Smooth muscle cell (in vitro differentiated cells): Measurements from ENCODE around the gene PTPRT. TPM values are rescaled to one million over a fixed set of nuclear protein-coding genes. Genes with fewer than 3 reads are reported as not detected.

Experiments used
- DNase-seq: peaks from one replicate; lab custom pipeline; 2025; ENCODE audit not compliant: unreplicated experiment; lab: John Stamatoyannopoulos, UW
- H2AFZ ChIP-seq: fragments of 200-600 bp; sonication (generic); 2 replicates; pipeline ENCODE4 v1.6.0; 2016; ENCODE audit warnings: antibody characterized with exemption, low read depth, mild to moderate bottlenecking
- H3F3A ChIP-seq: fragments of 200-600 bp; sonication (generic); 2 replicates; pipeline ENCODE4 v1.6.0; 2017; ENCODE audit warnings: antibody characterized with exemption, low read depth
- H3K27ac ChIP-seq: fragments of 200-600 bp; sonication (generic); 2 replicates; pipeline ENCODE4 v1.5.1; 2016; ENCODE audit warnings: low read depth, mild to moderate bottlenecking
- H3K27me3 ChIP-seq: fragments of 200-600 bp; sonication (generic); 2 replicates; pipeline ENCODE4 v1.6.1; 2016; ENCODE audit warnings: low read depth, mild to moderate bottlenecking
- H3K36me3 ChIP-seq: fragments of 200-600 bp; sonication (generic); 2 replicates; pipeline ENCODE4 v1.5.1; 2016; ENCODE audit warnings: low read depth
- H3K4me1 ChIP-seq: fragments of 200-600 bp; sonication (generic); 2 replicates; pipeline ENCODE4 v1.5.1; 2016; ENCODE audit warnings: low read depth
- H3K4me2 ChIP-seq: fragments of 200-600 bp; sonication (generic); 2 replicates; pipeline ENCODE4 v1.6.0; 2016; ENCODE audit warnings: mild to moderate bottlenecking
- H3K4me3 ChIP-seq: fragments of 200-600 bp; sonication (generic); 2 replicates; pipeline ENCODE4 v1.5.1; 2016; ENCODE audit warnings: mild to moderate bottlenecking
- H3K79me2 ChIP-seq: fragments of 200-600 bp; sonication (generic); 2 replicates; pipeline ENCODE4 v1.6.0; 2016; ENCODE audit warnings: low read depth, mild to moderate bottlenecking
- H3K9ac ChIP-seq: fragments of 200-600 bp; sonication (generic); 2 replicates; pipeline ENCODE4 v1.6.0; 2016; ENCODE audit warnings: low read depth
- H3K9me3 ChIP-seq: fragments of 200-600 bp; sonication (generic); replicated peaks from 2 replicates; pipeline ENCODE4 v1.5.1; 2016; ENCODE audit warnings: low read depth
- H4K20me1 ChIP-seq: fragments of 200-600 bp; sonication (generic); 2 replicates; pipeline ENCODE4 v1.6.0; 2016; ENCODE audit warnings: low read depth
- WGBS: methylation state at CpG from one replicate; pipeline ENCODE4 v1.1.7; 2016; ENCODE audit warnings: low lambda C conversion rate; 5-methylcytosine and 5-hydroxymethylcytosine counted together
- polyA plus RNA-seq: library from polyadenylated mRNA; unstranded; fragments of >200 nt; fragmentation: Nextera tagmentation; extraction: Ambion mirVana; gene quantifications from 2 replicates; pipeline ENCODE4 v1.2.1, GENCODE V29; 2016
- total RNA-seq: library from RNA; depleted of rRNA; stranded (reverse); fragments of >200 nt; gene quantifications from 2 replicates; pipeline ENCODE4 v1.2.3, GENCODE V29; 2014
- TF ChIP-seq, protein P1 (sequence below): fragments of 200-600 bp; sonication (generic); IDR thresholded peaks from 2 replicates; pipeline ENCODE4 v1.5.1; 2017; ENCODE audit warnings: borderline replicate concordance, mild to moderate bottlenecking, antibody characterized with exemption; ENCODE audit not compliant: insufficient read depth, poor library complexity, severe bottlenecking

The PTPRT gene
- total and polyA plus RNA-seq, 2 experiments from 2014 or later: 0.99 to 2.1 TPM

GRCh38 chr20:42587427-42587826, 602.3 kb downstream of the PTPRT start:
- Histone ChIP-seq H4K20me1 (no peaks in the 10 kb centered on the region), H3K27me3 (no peaks in the 10 kb centered on the region), H3K79me2 (no peaks in the 10 kb centered on the region), H2AFZ (no peak overlapping the region), H3K9ac (no peak overlapping the region), H3F3A (no peaks in the 10 kb centered on the region), H3K27ac (no peak overlapping the region), H3K36me3 (no peaks in the 10 kb centered on the region), H3K4me1 (no peaks in the 10 kb centered on the region), H3K9me3 (no peaks in the 10 kb centered on the region), H3K4me3 (no peak overlapping the region), H3K4me2 (no peak overlapping the region)
- 77% methylated on average over 7 of the region's 7 CpGs for WGBS
- TF ChIP-seq, protein P1, sequence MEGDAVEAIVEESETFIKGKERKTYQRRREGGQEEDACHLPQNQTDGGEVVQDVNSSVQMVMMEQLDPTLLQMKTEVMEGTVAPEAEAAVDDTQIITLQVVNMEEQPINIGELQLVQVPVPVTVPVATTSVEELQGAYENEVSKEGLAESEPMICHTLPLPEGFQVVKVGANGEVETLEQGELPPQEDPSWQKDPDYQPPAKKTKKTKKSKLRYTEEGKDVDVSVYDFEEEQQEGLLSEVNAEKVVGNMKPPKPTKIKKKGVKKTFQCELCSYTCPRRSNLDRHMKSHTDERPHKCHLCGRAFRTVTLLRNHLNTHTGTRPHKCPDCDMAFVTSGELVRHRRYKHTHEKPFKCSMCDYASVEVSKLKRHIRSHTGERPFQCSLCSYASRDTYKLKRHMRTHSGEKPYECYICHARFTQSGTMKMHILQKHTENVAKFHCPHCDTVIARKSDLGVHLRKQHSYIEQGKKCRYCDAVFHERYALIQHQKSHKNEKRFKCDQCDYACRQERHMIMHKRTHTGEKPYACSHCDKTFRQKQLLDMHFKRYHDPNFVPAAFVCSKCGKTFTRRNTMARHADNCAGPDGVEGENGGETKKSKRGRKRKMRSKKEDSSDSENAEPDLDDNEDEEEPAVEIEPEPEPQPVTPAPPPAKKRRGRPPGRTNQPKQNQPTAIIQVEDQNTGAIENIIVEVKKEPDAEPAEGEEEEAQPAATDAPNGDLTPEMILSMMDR: no peak
- no peak for DNase-seq

DNA sequence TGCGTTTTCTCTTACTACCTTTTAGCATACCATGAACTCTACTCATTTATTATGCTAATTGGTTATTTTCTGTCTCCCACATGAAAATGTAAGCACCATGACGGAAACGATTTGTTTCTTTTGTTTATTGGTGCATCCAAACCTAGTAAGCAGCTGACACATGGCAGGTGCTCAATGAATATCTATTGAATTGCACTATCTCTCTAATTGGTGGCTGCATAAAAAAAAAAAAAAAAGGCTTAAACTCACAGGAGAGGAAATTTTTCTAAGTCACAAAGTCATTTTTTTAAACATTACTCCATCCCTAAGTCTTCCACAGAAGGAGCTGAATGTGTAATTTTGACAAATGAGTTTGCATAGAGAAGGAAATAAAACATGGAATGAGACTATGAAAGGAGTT, 608.4 kb downstream of the PTPRT start:
- TF ChIP-seq, protein P1: no peak

DNA sequence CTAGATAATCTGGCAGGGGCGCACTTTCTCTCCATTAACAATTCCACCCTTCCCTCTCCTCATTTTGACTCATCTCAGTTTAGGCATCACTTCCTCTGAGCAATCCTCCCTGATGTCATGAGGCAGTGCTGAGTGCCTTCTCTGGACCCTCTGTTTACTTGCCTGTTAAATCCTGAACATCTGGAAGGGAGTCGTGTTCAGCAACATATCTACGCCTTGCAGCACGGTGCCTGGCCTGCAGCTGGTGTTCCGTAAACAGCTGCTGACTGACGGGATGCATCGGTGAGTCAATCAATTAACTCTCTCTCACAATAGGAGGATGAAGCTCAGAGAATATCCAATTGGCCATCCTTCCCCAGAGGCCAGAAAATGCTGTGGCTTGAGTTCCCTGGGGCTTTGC, 613.5 kb downstream of the PTPRT start:
- no peak overlapping the region for H3K4me3 ChIP-seq
- no peaks in the 10 kb centered on the region for H3K36me3 ChIP-seq
- DNase-seq: no peak
- TF ChIP-seq, protein P1: no peak
- no peak overlapping the region for H3K9ac ChIP-seq
- H3K27me3 ChIP-seq: no peaks in the 10 kb centered on the region
- H3K9me3 ChIP-seq: no peaks in the 10 kb centered on the region
- H3K4me1 ChIP-seq: no peaks in the 10 kb centered on the region
- H3K79me2 ChIP-seq: no peaks in the 10 kb centered on the region
- no peak overlapping the region for H3K27ac ChIP-seq
- H4K20me1 ChIP-seq: no peaks in the 10 kb centered on the region
- no peak overlapping the region for H2AFZ ChIP-seq
- H3K4me2 ChIP-seq: no peak overlapping the region
- 33% methylated on average over 7 of the region's 7 CpGs for WGBS
- no peaks in the 10 kb centered on the region for H3F3A ChIP-seq

More for the DNA sequence above, 608.4 kb downstream of the PTPRT start:
- no peak for DNase-seq
- Histone ChIP-seq H2AFZ (no peak overlapping the region), H3K4me2 (no peak overlapping the region), H3K4me3 (no peak overlapping the region), H3F3A (no peaks in the 10 kb centered on the region), H4K20me1 (no peaks in the 10 kb centered on the region), H3K36me3 (no peaks in the 10 kb centered on the region), H3K9me3 (no peaks in the 10 kb centered on the region), H3K4me1 (no peaks in the 10 kb centered on the region), H3K27me3 (no peaks in the 10 kb centered on the region), H3K27ac (no peak overlapping the region), H3K79me2 (no peaks in the 10 kb centered on the region), H3K9ac (no peak overlapping the region)
- WGBS: 90% methylated on average over 3 of the region's 3 CpGs

DNA sequence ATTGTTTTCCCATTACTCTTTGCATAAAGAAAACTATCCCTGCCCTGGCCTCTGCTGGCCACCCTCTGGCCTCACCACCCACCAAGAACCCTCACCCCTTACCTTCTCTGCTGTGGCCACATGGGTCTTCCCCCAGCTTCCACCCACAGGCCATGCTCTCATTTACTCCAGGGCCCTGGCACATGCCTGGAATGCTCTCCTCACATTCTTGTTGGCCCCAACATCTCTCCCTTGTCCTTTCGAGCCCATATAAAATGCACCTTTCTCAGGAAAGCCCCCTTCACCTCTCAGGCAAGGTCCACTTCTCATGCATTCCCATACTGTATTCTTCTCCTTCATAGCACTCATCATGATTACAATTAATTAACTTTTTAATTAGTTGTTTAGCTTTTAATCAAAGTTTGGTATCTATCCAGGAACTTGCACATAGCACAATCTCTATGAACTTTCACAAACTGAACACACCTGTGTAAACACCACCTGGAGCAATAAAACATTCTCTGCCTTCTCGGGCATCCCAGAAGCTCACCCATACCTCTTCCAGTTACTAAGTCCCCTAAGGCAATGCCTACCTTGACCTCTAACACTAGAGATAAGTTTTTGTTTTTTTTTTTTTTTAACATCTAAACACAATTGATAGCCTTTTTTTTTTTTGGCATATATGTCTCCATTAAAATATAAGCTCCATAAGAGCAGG, 617.2 kb downstream of the PTPRT start:
- no peak for DNase-seq
- Histone ChIP-seq H3K4me3 (no peak overlapping the region), H3F3A (no peaks in the 10 kb centered on the region), H3K27ac (no peak overlapping the region), H3K27me3 (no peaks in the 10 kb centered on the region), H3K36me3 (no peaks in the 10 kb centered on the region), H3K9me3 (no peaks in the 10 kb centered on the region), H3K79me2 (no peaks in the 10 kb centered on the region), H2AFZ (no peak overlapping the region), H3K4me1 (no peaks in the 10 kb centered on the region), H3K4me2 (no peak overlapping the region), H4K20me1 (no peaks in the 10 kb centered on the region), H3K9ac (no peak overlapping the region)
- TF ChIP-seq, protein P1: no peak
- WGBS: 67% methylated on average over 2 of the region's 2 CpGs
